Neural cell (in vitro differentiated cells): Measurements from ENCODE around the gene WNK2.

Source experiments
- CTCF ChIP-seq: fragments of 450-650 bp; IDR thresholded peaks from 2 replicates; pipeline ENCODE4 v1.5.1; 2014; ENCODE audit warnings: antibody characterized with exemption, mild to moderate bottlenecking, moderate library complexity; ENCODE audit not compliant: poor library complexity, severe bottlenecking
- POLR2AphosphoS5 ChIP-seq: IDR thresholded peaks from 2 replicates; pipeline ENCODE4 v1.6.1; 2012
- RAD21 ChIP-seq: fragments of 450-650 bp; conservative IDR thresholded peaks from 2 replicates; pipeline ENCODE4 v1.6.1; 2014; ENCODE audit warnings: antibody characterized with exemption, mild to moderate bottlenecking, moderate library complexity
- TAF1 ChIP-seq: IDR thresholded peaks from 2 replicates; pipeline ENCODE4 v1.6.1; 2012; ENCODE audit warnings: low read depth

GRCh38 chr9:93295031-93295430, 111.1 kb downstream of the WNK2 start:
- TF ChIP-seq CTCF (no peak), TAF1 (no peak), RAD21 (no peak), POLR2AphosphoS5 (no peak)
